GM12892 (cell line): ENCODE results near the gene EGFR.

Experiments
- POLR2A ChIP-seq: IDR thresholded peaks from 2 replicates; pipeline ENCODE4 v1.6.1; 2011; ENCODE audit warnings: low read depth, low read length, control low read depth
- POLR2AphosphoS5 ChIP-seq: IDR thresholded peaks from 2 replicates; pipeline ENCODE4 v1.6.1; 2011; ENCODE audit warnings: low read depth, low read length, control low read depth

DNA sequence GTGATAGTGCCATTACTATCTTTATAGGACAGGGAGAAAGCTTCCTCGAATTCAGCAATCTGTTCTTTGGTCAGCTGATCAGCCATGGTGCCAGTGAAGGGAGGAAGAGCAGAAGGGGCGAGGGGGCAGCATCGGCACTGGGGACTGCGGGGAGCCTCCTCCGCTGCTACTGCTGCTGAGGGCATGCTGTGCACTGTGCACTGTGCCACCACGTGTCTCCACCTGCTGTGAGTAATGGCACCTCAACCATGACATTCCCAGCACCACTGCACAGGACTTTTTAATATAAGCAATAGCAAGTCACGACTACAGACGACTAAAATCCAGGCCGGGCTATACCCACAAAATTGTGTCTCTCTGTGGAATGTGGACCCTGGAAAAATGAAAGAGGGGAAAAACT is 241.4 kb downstream of the EGFR start:
- TF ChIP-seq POLR2A: no peak
- no peak for TF ChIP-seq POLR2AphosphoS5
